ENCODE measurements around the gene PRKD1. TPM values are rescaled to one million over a fixed set of nuclear protein-coding genes. Genes with fewer than 3 reads are reported as not detected.

The PRKD1 gene
- polyA plus RNA-seq, 1 of the 3 experiments (the other 2 are of a cell fraction): 0.07 TPM

GRCh38 chr14:29601616-29602015 is 326.0 kb downstream of the PRKD1 start:
- no peak overlapping the region for H3K9ac ChIP-seq
- H3K36me3 ChIP-seq (replicated peaks in 1 of 2; ENCODE audit: control insufficient read depth in 1 of 2, insufficient read depth in 2 of 2, low read length in 1 of 2): no peaks in the 10 kb centered on the region
- no peak for TF ChIP-seq SIN3A (IDR thresholded peaks at IDR 0.05; ENCODE audit: borderline replicate concordance, low read depth, low read length)
- no peak for TF ChIP-seq TAF1 (IDR thresholded peaks at IDR 0.05; ENCODE audit: borderline replicate concordance, low read depth, low read length)
- TF ChIP-seq YY1 (IDR thresholded peaks at IDR 0.05; ENCODE audit: low read depth): no peak
- TF ChIP-seq FOXJ3 (CRISPR knock-in tag; IDR thresholded peaks at IDR 0.05): no peak
- TF ChIP-seq NRF1 (IDR thresholded peaks at IDR 0.05; ENCODE audit: low read depth, low read length): no peak
- no peak for TF ChIP-seq FOXM1 (IDR thresholded peaks at IDR 0.05; ENCODE audit: low read depth)
- no peak for TF ChIP-seq TEAD4 (IDR thresholded peaks at IDR 0.05; ENCODE audit: borderline replicate concordance, insufficient read depth)
- no peak for TF ChIP-seq NFIC (IDR thresholded peaks at IDR 0.05; ENCODE audit: borderline replicate concordance)
- no peak for TF ChIP-seq FOSL2 (IDR thresholded peaks at IDR 0.05; ENCODE audit: borderline replicate concordance, low read depth)
- no peak for TF ChIP-seq SMC3 (IDR thresholded peaks at IDR 0.05; ENCODE audit: low read depth, low read length)
- no peak for TF ChIP-seq MEF2A (IDR thresholded peaks at IDR 0.05; ENCODE audit: borderline replicate concordance, low read depth)
- no peak for TF ChIP-seq RCOR1 (IDR thresholded peaks at IDR 0.05; ENCODE audit: low read length)
- TF ChIP-seq POLR2AphosphoS5 (IDR thresholded peaks at IDR 0.05; ENCODE audit: low read depth, low read length): no peak
- H3K4me1 ChIP-seq (ENCODE audit: control insufficient read depth in 1 of 2, insufficient read depth in 2 of 2, low read depth in 1 of 2, low read length in 1 of 2): no peaks in the 10 kb centered on the region
- no peak overlapping the region for H3K4me3 ChIP-seq (ENCODE audit: low read depth in 2 of 2, low read length in 1 of 2)
- CTCF ChIA-PET: no interaction called here
- no peaks in the 10 kb centered on the region for H3F3A ChIP-seq (replicated peaks; ENCODE audit: insufficient read depth)
- no peaks in the 10 kb centered on the region for H3K79me2 ChIP-seq (ENCODE audit: insufficient read depth)
- no peaks in the 10 kb centered on the region; the same call in 1 of the 2 replicates for H3K27me3 ChIP-seq (ENCODE audit: insufficient read depth)
- H3K9me2 ChIP-seq: no peaks in the 10 kb centered on the region
- POLR2A ChIA-PET: no interaction called here
- no peaks in the 10 kb centered on the region for H4K20me1 ChIP-seq (ENCODE audit: insufficient read depth)
- H2AFZ ChIP-seq (ENCODE audit: low read depth): no peak overlapping the region
- H3K4me2 ChIP-seq: no peak overlapping the region
- no peak overlapping the region for H3K27ac ChIP-seq (ENCODE audit: low read depth in 2 of 2, low read length in 1 of 2)
- no peak for DNase-seq
- WGBS (ENCODE audit: low lambda C conversion rate): 8% methylated on average over 5 of the region's 5 CpGs
- no peaks in the 10 kb centered on the region for H3K9me3 ChIP-seq

DNA sequence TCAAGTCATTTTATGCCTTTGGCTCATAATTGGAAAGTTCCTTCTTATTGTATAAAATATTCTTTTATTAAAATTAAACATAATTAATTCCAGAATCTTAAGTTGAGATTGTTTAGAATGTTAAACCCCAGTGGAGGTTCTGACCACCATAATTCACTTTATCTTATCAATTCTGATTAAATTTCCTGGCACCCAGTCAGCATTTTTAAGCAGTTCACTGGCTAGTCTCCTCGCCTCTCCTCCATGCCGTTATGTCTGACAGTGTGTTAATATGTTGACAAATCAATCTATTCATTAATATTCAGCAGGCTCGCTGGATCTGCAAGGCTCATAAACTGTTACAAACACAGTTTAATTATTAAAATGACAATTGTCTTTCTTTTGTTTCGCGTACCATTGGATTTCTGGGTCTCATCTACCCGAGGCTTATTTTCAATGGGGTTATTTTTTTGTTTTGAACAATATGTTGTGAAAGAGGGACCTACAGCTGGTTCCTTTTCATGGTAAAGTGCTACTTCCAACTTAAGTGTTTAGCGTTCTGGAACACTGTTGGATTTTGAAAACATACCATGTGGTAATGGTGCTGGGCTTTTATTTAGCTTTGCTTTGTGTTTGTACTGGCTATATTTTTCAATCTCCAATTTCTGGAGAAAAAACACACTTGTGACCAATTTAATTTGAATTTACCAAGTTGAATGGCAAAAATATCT is 339.7 kb downstream of the PRKD1 start:
- WGBS (ENCODE audit: low lambda C conversion rate): 7% methylated on average over 7 of the region's 7 CpGs
- H3K79me2 ChIP-seq (ENCODE audit: insufficient read depth): no peaks in the 10 kb centered on the region
- H3F3A ChIP-seq (replicated peaks; ENCODE audit: insufficient read depth): no peaks in the 10 kb centered on the region
- H3K36me3 ChIP-seq (replicated peaks in 1 of 2; ENCODE audit: control insufficient read depth in 1 of 2, insufficient read depth in 2 of 2, low read length in 1 of 2): no peaks in the 10 kb centered on the region
- no peaks in the 10 kb centered on the region for H3K9me2 ChIP-seq
- H3K27me3 ChIP-seq (ENCODE audit: insufficient read depth): peaks cover 12% of the 10 kb centered on the region; the same call in 1 of the 2 replicates
- H3K4me2 ChIP-seq: no peak overlapping the region
- H3K4me3 ChIP-seq (ENCODE audit: low read depth in 2 of 2, low read length in 1 of 2): no peak overlapping the region
- no peaks in the 10 kb centered on the region for H3K9me3 ChIP-seq
- no peaks in the 10 kb centered on the region for H3K4me1 ChIP-seq (ENCODE audit: control insufficient read depth in 1 of 2, insufficient read depth in 2 of 2, low read depth in 1 of 2, low read length in 1 of 2)
- ChIA-PET CTCF (no interaction called here), POLR2A (no interaction called here)
- H2AFZ ChIP-seq (ENCODE audit: low read depth): no peak overlapping the region
- TF ChIP-seq RAD21 (IDR thresholded peaks at IDR 0.05; ENCODE audit: low read length) (no peak), FOXM1 (IDR thresholded peaks at IDR 0.05; ENCODE audit: low read depth) (no peak), RXRA (IDR thresholded peaks at IDR 0.05; ENCODE audit: borderline replicate concordance, low read depth) (no peak), SIN3A (IDR thresholded peaks at IDR 0.05; ENCODE audit: borderline replicate concordance, low read depth, low read length) (no peak), TCF12 (IDR thresholded peaks at IDR 0.05) (no peak), EP300 (IDR thresholded peaks at IDR 0.05; ENCODE audit: borderline replicate concordance in 1 of 2, low read depth in 1 of 2, low read length in 1 of 2) (no peak), EZH2phosphoT487 (IDR thresholded peaks at IDR 0.05; ENCODE audit: borderline replicate concordance, low read depth) (no peak), GABPA (IDR thresholded peaks at IDR 0.05; ENCODE audit: low read depth) (no peak), TAF1 (IDR thresholded peaks at IDR 0.05; ENCODE audit: borderline replicate concordance, low read depth, low read length) (no peak), SMC3 (IDR thresholded peaks at IDR 0.05; ENCODE audit: low read depth, low read length) (no peak), GATA2 (CRISPR knock-in tag; IDR thresholded peaks at IDR 0.05) (no peak), MXI1 (IDR thresholded peaks at IDR 0.05; ENCODE audit: low read depth, low read length) (no peak), ZBTB33 (IDR thresholded peaks at IDR 0.05; ENCODE audit: borderline replicate concordance, low read depth) (no peak), CHD2 (IDR thresholded peaks at IDR 0.05; ENCODE audit: low read length, partially characterized antibody) (no peak)
- TF ChIP-seq, protein P1, sequence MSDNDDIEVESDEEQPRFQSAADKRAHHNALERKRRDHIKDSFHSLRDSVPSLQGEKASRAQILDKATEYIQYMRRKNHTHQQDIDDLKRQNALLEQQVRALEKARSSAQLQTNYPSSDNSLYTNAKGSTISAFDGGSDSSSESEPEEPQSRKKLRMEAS (IDR thresholded peaks at IDR 0.05; ENCODE audit: low read depth): no peak
- TF ChIP-seq, protein P2, sequence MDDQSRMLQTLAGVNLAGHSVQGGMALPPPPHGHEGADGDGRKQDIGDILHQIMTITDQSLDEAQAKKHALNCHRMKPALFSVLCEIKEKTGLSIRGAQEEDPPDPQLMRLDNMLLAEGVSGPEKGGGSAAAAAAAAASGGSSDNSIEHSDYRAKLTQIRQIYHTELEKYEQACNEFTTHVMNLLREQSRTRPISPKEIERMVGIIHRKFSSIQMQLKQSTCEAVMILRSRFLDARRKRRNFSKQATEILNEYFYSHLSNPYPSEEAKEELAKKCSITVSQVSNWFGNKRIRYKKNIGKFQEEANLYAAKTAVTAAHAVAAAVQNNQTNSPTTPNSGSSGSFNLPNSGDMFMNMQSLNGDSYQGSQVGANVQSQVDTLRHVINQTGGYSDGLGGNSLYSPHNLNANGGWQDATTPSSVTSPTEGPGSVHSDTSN (IDR thresholded peaks at IDR 0.05): no peak
- H3K27ac ChIP-seq (ENCODE audit: low read depth in 2 of 2, low read length in 1 of 2): no peak overlapping the region
- no peak for DNase-seq
- no peak overlapping the region for H3K9ac ChIP-seq
- H4K20me1 ChIP-seq (ENCODE audit: insufficient read depth): no peaks in the 10 kb centered on the region

All from SK-N-SH (cell line).